Measurements from ENCODE around the gene DDX4. TPM values are rescaled to one million over a fixed set of nuclear protein-coding genes. Genes with fewer than 3 reads are reported as not detected.

Gene DDX4
- total and polyA plus RNA-seq, 2 donors (not counting 1 experiment from before 2014, with no cell fraction given), result not detected

DNA sequence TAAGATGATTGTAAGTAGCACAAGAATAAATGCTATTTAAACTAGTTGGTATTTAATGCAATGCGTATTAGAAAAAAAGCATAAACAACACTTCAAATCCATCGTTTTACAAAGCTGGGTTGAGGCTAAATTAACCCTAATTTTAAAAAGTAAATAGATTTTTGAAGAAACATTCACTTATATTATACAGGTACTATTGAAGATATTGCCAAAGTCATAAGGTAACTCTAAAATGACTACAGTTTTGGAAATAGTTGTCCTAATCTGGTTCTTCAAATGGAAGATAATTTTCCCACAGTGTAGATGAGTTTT is 45.8 kb upstream of the DDX4 start:
- intact Hi-C loops (cut with micrococcal nuclease), result loop anchor here (1.0 kb wide), 2 partner anchors 348 to 520 kb away; no protein-coding TSS in a partner anchor
- no CpG with 5 or more reads among the region's 2 CpGs for WGBS (ENCODE audit: insufficient coverage)
- no peak overlapping the region for H3K27ac Mint-ChIP-seq
- no peaks in the 10 kb centered on the region for H3K27me3 Mint-ChIP-seq
- no peak overlapping the region for H3K27ac ChIP-seq (ENCODE audit: low read length in 2 of 2)
- H3K4me3 ChIP-seq (ENCODE audit: control extremely low read depth in 1 of 5, extremely low read depth in 1 of 5, insufficient read depth in 1 of 5, low read depth in 2 of 5, low read length in 4 of 5), result no peak overlapping the region
- H4K20me1 ChIP-seq (ENCODE audit: control insufficient read depth, insufficient read depth, low read length, poor library complexity, severe bottlenecking), result no peaks in the 10 kb centered on the region
- H3K4me2 ChIP-seq (replicated peaks; ENCODE audit: low read depth, low read length, poor library complexity, severe bottlenecking), result no peak overlapping the region
- H3K9ac ChIP-seq (ENCODE audit: low read length), result no peak overlapping the region
- POLR2A ChIA-PET, result no interaction called here
- H3K9me3 Mint-ChIP-seq (ENCODE audit: insufficient read depth), result no peaks in the 10 kb centered on the region
- no peak overlapping the region for H2AFZ ChIP-seq (ENCODE audit: insufficient read depth, low read depth, low read length, poor library complexity, severe bottlenecking)
- no peak for TF ChIP-seq EZH2 (IDR thresholded peaks at IDR 0.05; ENCODE audit: borderline replicate concordance, insufficient read depth, low read depth, low read length, poor library complexity, severe bottlenecking)
- TF ChIP-seq, protein P1, sequence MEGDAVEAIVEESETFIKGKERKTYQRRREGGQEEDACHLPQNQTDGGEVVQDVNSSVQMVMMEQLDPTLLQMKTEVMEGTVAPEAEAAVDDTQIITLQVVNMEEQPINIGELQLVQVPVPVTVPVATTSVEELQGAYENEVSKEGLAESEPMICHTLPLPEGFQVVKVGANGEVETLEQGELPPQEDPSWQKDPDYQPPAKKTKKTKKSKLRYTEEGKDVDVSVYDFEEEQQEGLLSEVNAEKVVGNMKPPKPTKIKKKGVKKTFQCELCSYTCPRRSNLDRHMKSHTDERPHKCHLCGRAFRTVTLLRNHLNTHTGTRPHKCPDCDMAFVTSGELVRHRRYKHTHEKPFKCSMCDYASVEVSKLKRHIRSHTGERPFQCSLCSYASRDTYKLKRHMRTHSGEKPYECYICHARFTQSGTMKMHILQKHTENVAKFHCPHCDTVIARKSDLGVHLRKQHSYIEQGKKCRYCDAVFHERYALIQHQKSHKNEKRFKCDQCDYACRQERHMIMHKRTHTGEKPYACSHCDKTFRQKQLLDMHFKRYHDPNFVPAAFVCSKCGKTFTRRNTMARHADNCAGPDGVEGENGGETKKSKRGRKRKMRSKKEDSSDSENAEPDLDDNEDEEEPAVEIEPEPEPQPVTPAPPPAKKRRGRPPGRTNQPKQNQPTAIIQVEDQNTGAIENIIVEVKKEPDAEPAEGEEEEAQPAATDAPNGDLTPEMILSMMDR (IDR thresholded peaks at IDR 0.05), result peak; percentile 66
- peaks cover 5% of the 10 kb centered on the region for H3K4me1 Mint-ChIP-seq
- CTCF ChIA-PET, result interaction anchor here (0.7 to 2.2 kb wide), 23 partner anchors 8 to 522 kb away, joined by 3 to 21 read pairs (median 4); partner anchors contain the start of gene DHX29
- H3K9me3 ChIP-seq (ENCODE audit: control extremely low read depth in 1 of 3, control insufficient read depth in 2 of 3, insufficient read depth in 1 of 3, low read length in 2 of 3), result no peaks in the 10 kb centered on the region
- ATAC-seq (ENCODE audit: low read depth) (no peak), DNase-seq (no peak)
- no peaks in the 10 kb centered on the region for H3K79me2 ChIP-seq (ENCODE audit: control insufficient read depth, insufficient read depth, low read length)
- no peaks in the 10 kb centered on the region for H3K27me3 ChIP-seq (replicated peaks in 1 of 4; ENCODE audit: control extremely low read depth in 1 of 4, control insufficient read depth in 3 of 4, insufficient read depth in 4 of 4, low read length in 3 of 4)
- peaks cover 0 to 5% of the 10 kb centered on the region in 2 experiments for H3K36me3 ChIP-seq (replicated peaks in 1 of 2; ENCODE audit: control extremely low read depth in 1 of 2, control insufficient read depth in 1 of 2, extremely low read depth in 1 of 2, insufficient read depth in 2 of 2, low read length in 1 of 2)
- no peaks in the 10 kb centered on the region for H3K4me1 ChIP-seq (ENCODE audit: control insufficient read depth in 2 of 2, insufficient read depth in 2 of 2, low read length in 2 of 2)
- no peak overlapping the region for H3K4me3 Mint-ChIP-seq

DNA sequence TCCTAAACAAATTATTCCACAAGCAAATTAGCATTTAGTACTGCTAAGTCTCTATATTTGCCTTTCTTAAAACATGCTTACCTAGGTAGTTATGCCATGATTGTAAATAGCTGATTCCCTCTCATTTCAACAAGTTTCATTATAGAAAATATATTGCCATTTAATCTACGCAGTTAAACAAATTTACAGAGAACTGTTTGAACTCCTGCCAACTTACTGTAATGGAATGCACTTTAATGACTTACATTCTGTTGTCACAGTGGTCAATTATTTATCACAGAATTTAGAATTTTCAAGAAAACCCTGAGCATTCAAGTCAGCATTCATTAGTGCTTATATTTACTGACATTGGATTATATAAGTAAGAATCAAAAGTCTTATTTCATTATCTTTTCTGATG is 45.4 kb upstream of the DDX4 start:
- no peaks in the 10 kb centered on the region for H4K20me1 ChIP-seq (ENCODE audit: control insufficient read depth, insufficient read depth, low read length, poor library complexity, severe bottlenecking)
- no peaks in the 10 kb centered on the region for H3K9me3 ChIP-seq (ENCODE audit: control extremely low read depth in 1 of 3, control insufficient read depth in 2 of 3, insufficient read depth in 1 of 3, low read length in 2 of 3)
- H3K27me3 ChIP-seq (replicated peaks in 1 of 4; ENCODE audit: control extremely low read depth in 1 of 4, control insufficient read depth in 3 of 4, insufficient read depth in 4 of 4, low read length in 3 of 4), result no peaks in the 10 kb centered on the region
- H3K4me3 ChIP-seq (ENCODE audit: control extremely low read depth in 1 of 5, extremely low read depth in 1 of 5, insufficient read depth in 1 of 5, low read depth in 2 of 5, low read length in 4 of 5), result no peak overlapping the region
- H2AFZ ChIP-seq (ENCODE audit: insufficient read depth, low read depth, low read length, poor library complexity, severe bottlenecking), result no peak overlapping the region
- H3K9ac ChIP-seq (ENCODE audit: low read length), result no peak overlapping the region
- whole genome bisulfite sequencing (ENCODE audit: insufficient coverage), result no CpG with 5 or more reads among the region's 1 CpG
- no peak overlapping the region for H3K4me3 Mint-ChIP-seq
- TF ChIP-seq, protein P1 (IDR thresholded peaks at IDR 0.05), result no peak
- no peak for TF ChIP-seq EZH2 (IDR thresholded peaks at IDR 0.05; ENCODE audit: borderline replicate concordance, insufficient read depth, low read depth, low read length, poor library complexity, severe bottlenecking)
- H3K79me2 ChIP-seq (ENCODE audit: control insufficient read depth, insufficient read depth, low read length), result no peaks in the 10 kb centered on the region
- H3K4me1 ChIP-seq (ENCODE audit: control insufficient read depth in 2 of 2, insufficient read depth in 2 of 2, low read length in 2 of 2), result no peaks in the 10 kb centered on the region
- H3K27ac ChIP-seq (ENCODE audit: low read length in 2 of 2), result no peak overlapping the region
- ATAC-seq (ENCODE audit: low read depth) (no peak), DNase-seq (no peak)
- no peak overlapping the region for H3K27ac Mint-ChIP-seq
- H3K27me3 Mint-ChIP-seq, result no peaks in the 10 kb centered on the region
- H3K36me3 ChIP-seq (replicated peaks in 1 of 2; ENCODE audit: control extremely low read depth in 1 of 2, control insufficient read depth in 1 of 2, extremely low read depth in 1 of 2, insufficient read depth in 2 of 2, low read length in 1 of 2), result peaks cover 0 to 5% of the 10 kb centered on the region in 2 experiments
- H3K9me3 Mint-ChIP-seq (ENCODE audit: insufficient read depth), result no peaks in the 10 kb centered on the region
- H3K4me1 Mint-ChIP-seq, result peaks cover 5% of the 10 kb centered on the region
- intact Hi-C loops (cut with micrococcal nuclease), result loop anchor here (1.0 kb wide), 2 partner anchors 348 to 520 kb away; no protein-coding TSS in a partner anchor
- no peak overlapping the region for H3K4me2 ChIP-seq (replicated peaks; ENCODE audit: low read depth, low read length, poor library complexity, severe bottlenecking)
- POLR2A ChIA-PET, result no interaction called here
- CTCF ChIA-PET, result interaction anchor here (0.7 to 2.2 kb wide), 21 partner anchors 8 to 523 kb away, joined by 3 to 21 read pairs (median 4); no protein-coding TSS in a partner anchor

Measured in B cell (primary cell).